Kidney epithelial cell (primary cell): ENCODE data around the gene PTTG1. TPM values are rescaled to one million over a fixed set of nuclear protein-coding genes. Genes with fewer than 3 reads are reported as not detected.

ENCODE experiments used
- DNase-seq: peaks from one replicate; pipeline ENCODE4 v3.0.0-alpha.2; 2010; ENCODE audit warnings: low read depth
- H3K27me3 ChIP-seq: 2 replicates; pipeline ENCODE4 v1.6.0; 2011; ENCODE audit warnings: low read length; ENCODE audit not compliant: control insufficient read depth, insufficient read depth
- H3K36me3 ChIP-seq: 2 replicates; pipeline ENCODE4 v1.5.1; 2011; ENCODE audit warnings: low read length; ENCODE audit not compliant: control insufficient read depth, insufficient read depth
- H3K4me3 ChIP-seq: 2 replicates; pipeline ENCODE4 v1.5.1; 2011; ENCODE audit warnings: low read depth, mild to moderate bottlenecking, control low read depth, low read length
- total RNA-seq: library from RNA; depleted of rRNA; stranded (reverse); fragments of >200 nt; gene quantifications from 2 replicates; pipeline ENCODE4 v1.2.3, GENCODE V29; 2015
- TF ChIP-seq, protein P1 (sequence below): IDR thresholded peaks from 2 replicates; pipeline ENCODE4 v1.5.1; 2011; ENCODE audit warnings: mild to moderate bottlenecking, moderate library complexity, low read length, control low read depth, inconsistent platforms; ENCODE audit not compliant: insufficient read depth, poor library complexity, severe bottlenecking

The PTTG1 gene
- total RNA-seq, 1 donor from 2014 or later: 26.0 TPM

DNA sequence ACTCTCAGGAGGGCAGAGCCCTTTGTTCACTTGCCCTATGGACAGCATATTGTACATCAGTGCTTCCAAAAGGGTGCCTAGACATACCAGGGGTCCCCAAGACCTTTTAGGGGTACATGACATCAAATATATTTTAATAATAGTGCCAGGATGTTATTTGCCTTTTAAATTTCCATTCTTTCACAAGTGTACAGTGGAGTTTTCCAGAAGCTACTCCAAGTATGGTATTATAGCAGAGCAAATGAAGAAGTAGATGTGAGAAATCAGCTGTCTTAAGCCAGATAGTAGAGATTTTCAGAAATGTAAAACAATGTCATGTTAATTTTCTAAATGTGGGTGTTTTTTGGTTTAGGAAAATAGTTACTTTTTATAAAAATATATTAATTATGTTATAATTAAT lies 15.6 kb downstream of the PTTG1 start:
- TF ChIP-seq, protein P1, sequence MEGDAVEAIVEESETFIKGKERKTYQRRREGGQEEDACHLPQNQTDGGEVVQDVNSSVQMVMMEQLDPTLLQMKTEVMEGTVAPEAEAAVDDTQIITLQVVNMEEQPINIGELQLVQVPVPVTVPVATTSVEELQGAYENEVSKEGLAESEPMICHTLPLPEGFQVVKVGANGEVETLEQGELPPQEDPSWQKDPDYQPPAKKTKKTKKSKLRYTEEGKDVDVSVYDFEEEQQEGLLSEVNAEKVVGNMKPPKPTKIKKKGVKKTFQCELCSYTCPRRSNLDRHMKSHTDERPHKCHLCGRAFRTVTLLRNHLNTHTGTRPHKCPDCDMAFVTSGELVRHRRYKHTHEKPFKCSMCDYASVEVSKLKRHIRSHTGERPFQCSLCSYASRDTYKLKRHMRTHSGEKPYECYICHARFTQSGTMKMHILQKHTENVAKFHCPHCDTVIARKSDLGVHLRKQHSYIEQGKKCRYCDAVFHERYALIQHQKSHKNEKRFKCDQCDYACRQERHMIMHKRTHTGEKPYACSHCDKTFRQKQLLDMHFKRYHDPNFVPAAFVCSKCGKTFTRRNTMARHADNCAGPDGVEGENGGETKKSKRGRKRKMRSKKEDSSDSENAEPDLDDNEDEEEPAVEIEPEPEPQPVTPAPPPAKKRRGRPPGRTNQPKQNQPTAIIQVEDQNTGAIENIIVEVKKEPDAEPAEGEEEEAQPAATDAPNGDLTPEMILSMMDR: no peak
- Histone ChIP-seq H3K36me3 (no peaks in the 10 kb centered on the region), H3K27me3 (no peaks in the 10 kb centered on the region), H3K4me3 (no peak overlapping the region)
- DNase-seq: no peak

DNA sequence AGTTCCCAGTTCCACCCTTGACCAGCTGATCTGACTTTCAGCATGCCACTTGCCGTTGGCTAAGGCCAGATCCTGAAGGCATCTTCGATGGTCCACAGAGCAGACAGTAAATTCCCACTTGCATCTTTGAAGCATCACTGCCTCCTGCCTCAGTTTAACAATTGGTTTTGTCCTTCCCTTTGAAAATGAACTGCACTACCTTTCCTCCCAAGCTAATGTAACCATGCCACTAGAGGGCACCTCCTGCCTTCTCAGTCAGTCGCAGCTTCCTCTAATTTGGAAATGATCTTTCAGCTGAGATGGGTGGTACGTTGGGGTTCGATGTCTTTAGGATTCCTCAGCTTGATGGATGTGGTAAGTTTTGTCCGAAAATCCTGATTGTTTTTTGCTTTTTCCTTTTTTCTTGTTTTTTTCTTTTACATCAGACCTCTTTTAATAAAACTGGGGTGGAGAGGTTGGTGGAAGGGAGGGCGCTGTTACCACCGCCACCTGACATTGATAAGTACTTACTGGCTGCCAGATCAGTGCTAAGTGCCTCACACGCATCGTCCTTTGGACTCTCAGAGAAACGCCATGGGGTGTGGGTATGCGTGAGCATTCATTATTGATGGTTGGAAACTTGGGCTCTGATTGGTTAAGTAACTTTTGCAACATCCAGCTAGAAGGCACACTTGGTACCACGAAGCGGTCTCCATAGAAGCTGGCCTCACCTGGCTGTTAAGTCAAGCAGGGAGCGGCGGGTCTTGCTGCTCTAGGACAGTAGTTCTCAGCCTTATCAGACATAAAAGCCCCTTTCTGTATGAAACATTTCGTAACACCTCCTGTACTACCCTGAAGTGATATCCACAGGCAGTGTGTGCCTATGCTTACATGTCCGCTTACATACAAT lies 16.9 kb downstream of the PTTG1 start:
- TF ChIP-seq, protein P1: peak; percentile 82
- DNase-seq: no peak
- H3K27me3 ChIP-seq: no peaks in the 10 kb centered on the region
- no peak overlapping the region for H3K4me3 ChIP-seq
- H3K36me3 ChIP-seq: no peaks in the 10 kb centered on the region

DNA sequence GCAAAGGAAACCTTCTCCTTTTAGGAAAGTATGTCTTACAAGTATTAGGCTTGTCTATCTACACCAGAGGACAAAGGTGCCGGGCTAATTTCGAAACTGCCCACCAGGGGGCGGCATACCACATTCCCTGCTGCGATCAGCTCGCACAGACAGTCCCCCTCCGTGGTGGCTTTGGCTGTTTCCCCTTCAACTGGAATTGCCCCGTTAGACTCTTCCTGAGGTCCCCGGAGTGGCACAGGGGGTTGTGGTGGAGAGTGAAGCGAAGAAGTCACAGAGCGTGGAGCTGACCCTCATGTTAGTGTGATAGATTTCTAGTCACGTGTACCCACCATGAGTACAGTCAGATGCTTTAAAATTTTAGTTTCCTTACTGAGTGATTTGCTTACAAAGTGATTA lies 17.5 kb downstream of the PTTG1 start:
- DNase-seq: no peak
- no peak overlapping the region for H3K4me3 ChIP-seq

DNA sequence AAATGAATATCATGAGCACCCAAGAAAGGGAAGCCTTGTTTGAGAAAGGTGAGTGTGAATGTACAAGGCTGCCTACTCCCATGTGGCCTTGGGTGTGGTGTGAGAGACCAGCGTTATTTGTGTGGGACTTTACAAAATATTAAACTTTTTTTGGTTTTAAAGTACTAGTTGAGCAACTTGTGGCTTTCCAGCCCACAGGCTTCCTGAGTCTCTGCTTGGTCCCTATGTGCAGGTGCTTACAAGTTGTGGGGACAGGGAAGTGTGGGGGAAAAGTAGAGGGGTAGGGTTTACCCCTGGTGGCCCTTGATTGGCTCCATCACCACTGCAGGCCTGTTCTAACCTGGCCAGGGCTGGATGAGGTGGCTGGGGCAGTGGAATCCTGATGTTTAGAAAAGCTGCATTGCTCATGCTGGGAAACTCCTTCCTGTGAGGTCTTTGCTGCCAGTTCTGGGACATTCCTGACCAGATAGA lies 19.7 kb downstream of the PTTG1 start:
- TF ChIP-seq, protein P1: no peak
- Histone ChIP-seq H3K4me3 (no peak overlapping the region), H3K27me3 (no peaks in the 10 kb centered on the region), H3K36me3 (no peaks in the 10 kb centered on the region)
- no peak for DNase-seq

More for the DNA sequence above, 17.5 kb downstream of the PTTG1 start:
- TF ChIP-seq, protein P1: peak; percentile 93
- Histone ChIP-seq H3K36me3 (no peaks in the 10 kb centered on the region), H3K27me3 (no peaks in the 10 kb centered on the region)

DNA sequence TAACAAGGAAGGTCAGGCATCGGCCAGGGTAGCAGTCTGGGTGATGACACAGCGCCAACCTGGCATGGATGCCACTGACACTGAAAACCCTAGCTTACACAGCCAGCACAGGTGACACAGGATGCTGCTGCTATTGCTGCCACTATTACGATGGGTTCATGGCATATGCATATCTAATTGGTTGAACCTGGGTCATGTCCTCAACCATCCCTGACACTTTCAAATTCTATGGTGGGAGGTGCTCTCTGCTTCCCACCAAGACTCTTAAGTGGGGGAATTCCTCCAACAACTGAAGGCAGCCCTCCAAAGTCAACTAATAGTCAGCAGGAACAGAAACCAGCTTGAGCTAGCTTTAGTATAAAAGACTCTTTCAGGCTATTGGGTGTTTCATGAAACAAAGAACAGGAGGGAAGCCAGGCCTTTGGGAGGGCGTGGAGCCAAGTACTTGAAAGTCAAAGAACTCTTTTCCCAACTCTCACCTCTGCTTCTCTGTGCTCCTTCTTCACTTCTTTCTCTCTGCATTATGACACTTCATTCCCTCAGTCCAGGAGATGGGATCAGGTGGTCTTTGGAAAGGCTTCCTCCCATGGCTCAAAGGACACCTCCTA lies 21.3 kb downstream of the PTTG1 start:
- no peaks in the 10 kb centered on the region for H3K27me3 ChIP-seq
- TF ChIP-seq, protein P1: no peak
- H3K36me3 ChIP-seq: no peaks in the 10 kb centered on the region
- DNase-seq: no peak
- no peak overlapping the region for H3K4me3 ChIP-seq
